CD4-positive, alpha-beta T cell (primary cell): ENCODE results near the gene CNTFR. TPM values are rescaled to one million over a fixed set of nuclear protein-coding genes. Genes with fewer than 3 reads are reported as not detected.

ENCODE experiments used
- ATAC-seq: fragments of 200-7000 bp; cut with Tn5 transposase; one replicate; pipeline ENCODE4 v1.10.0; 2022; ENCODE audit warnings: mild to moderate bottlenecking; ENCODE audit not compliant: poor library complexity
- CTCF ChIA-PET: fragments of 350-600 bp; sonication (Branson Sonifier 250); formaldehyde crosslinking; loops from one replicate; lab custom pipeline; 2021; ENCODE audit warnings: antibody characterized with exemption, inconsistent platforms; lab: Charles Lee
- POLR2A ChIA-PET: fragments of 350-600 bp; sonication (Branson Sonifier 250); formaldehyde crosslinking; loops from one replicate; lab custom pipeline; 2021; ENCODE audit warnings: antibody characterized with exemption, inconsistent platforms; lab: Charles Lee
- DNase-seq, 14 experiments: peaks; one replicate each; pipeline ENCODE4 v3.0.0-alpha.2; 2013 to 2020; ENCODE audit warnings: mixed read lengths in 2 of 14
- H3K27ac ChIP-seq, 2 donors: one replicate each; pipeline versions ENCODE4 v1.5.1 to v1.7.0; 2013; ENCODE audit warnings: low read length in 2 of 2, low read depth in 1 of 2, mild to moderate bottlenecking in 1 of 2
- H3K27me3 ChIP-seq, 2 experiments: 1 replicate in 1 of 2; 2 replicates in 1 of 2; pipeline versions ENCODE4 v1.6.1 to v1.7.0; 2013; ENCODE audit warnings: low read length in 2 of 2, control low read depth in 1 of 2, mild to moderate bottlenecking in 1 of 2, moderate library complexity in 1 of 2; ENCODE audit not compliant: insufficient read depth in 2 of 2, control insufficient read depth in 1 of 2
- H3K36me3 ChIP-seq: one replicate; pipeline ENCODE4 v1.6.1; 2013; ENCODE audit warnings: low read length, control low read depth; ENCODE audit not compliant: insufficient read depth
- H3K4me1 ChIP-seq: one replicate; pipeline ENCODE4 v1.6.1; 2013; ENCODE audit warnings: low read length, control low read depth; ENCODE audit not compliant: insufficient read depth
- H3K4me3 ChIP-seq: one replicate; pipeline ENCODE4 v1.5.1; 2013; ENCODE audit warnings: mild to moderate bottlenecking, low read length, moderate library complexity
- H3K9me3 ChIP-seq, 2 experiments: 1 replicate in 1 of 2; 2 replicates in 1 of 2; pipeline versions ENCODE4 v1.6.1 to v1.7.0; 2013; ENCODE audit warnings: low read length in 2 of 2, mild to moderate bottlenecking in 2 of 2, control low read depth in 1 of 2, moderate library complexity in 1 of 2; ENCODE audit not compliant: control insufficient read depth in 1 of 2, insufficient read depth in 1 of 2
- H3K27ac Mint-ChIP-seq: one replicate; pipeline ENCODE4 v1.8.0; 2020; ENCODE audit warnings: mixed read lengths
- H3K27me3 Mint-ChIP-seq: one replicate; pipeline ENCODE4 v1.8.0; 2021; ENCODE audit warnings: mixed read lengths
- H3K36me3 Mint-ChIP-seq: one replicate; pipeline ENCODE4 v1.8.0; 2021; ENCODE audit warnings: low read depth, mixed read lengths
- H3K4me1 Mint-ChIP-seq: one replicate; pipeline ENCODE4 v1.8.0; 2021; ENCODE audit warnings: low read depth, mixed read lengths
- H3K4me3 Mint-ChIP-seq: one replicate; pipeline ENCODE4 v1.8.0; 2020; ENCODE audit warnings: mild to moderate bottlenecking, mixed read lengths
- H3K9me3 Mint-ChIP-seq: one replicate; pipeline ENCODE4 v1.8.0; 2020; ENCODE audit warnings: mixed read lengths
- intact Hi-C, 2 experiments: fragments of 100-400 bp; cut with DNase I in 1 of 2; cut with micrococcal nuclease in 1 of 2; formaldehyde crosslinking; loops; one replicate each; pipeline versions ENCODE4 v1.15.1 to v1.9.0; 2023 to 2025; cut with DNase I, micrococcal nuclease
- total RNA-seq, 174 experiments: library from RNA in 2 of 174; stranded (reverse) in 2 of 174; gene quantifications; one replicate each; pipeline ENCODE4 v1.2.3 and lab custom pipeline; 2021 to 2026
- TF ChIP-seq, protein P1 (sequence below): fragments of 200-600 bp; IDR thresholded peaks from one replicate; pipeline ENCODE4 v1.8.0; 2022; ENCODE audit warnings: antibody characterized with exemption, mild to moderate bottlenecking

CNTFR gene
- total RNA-seq, 2 experiments from 2014 or later: not detected

DNA sequence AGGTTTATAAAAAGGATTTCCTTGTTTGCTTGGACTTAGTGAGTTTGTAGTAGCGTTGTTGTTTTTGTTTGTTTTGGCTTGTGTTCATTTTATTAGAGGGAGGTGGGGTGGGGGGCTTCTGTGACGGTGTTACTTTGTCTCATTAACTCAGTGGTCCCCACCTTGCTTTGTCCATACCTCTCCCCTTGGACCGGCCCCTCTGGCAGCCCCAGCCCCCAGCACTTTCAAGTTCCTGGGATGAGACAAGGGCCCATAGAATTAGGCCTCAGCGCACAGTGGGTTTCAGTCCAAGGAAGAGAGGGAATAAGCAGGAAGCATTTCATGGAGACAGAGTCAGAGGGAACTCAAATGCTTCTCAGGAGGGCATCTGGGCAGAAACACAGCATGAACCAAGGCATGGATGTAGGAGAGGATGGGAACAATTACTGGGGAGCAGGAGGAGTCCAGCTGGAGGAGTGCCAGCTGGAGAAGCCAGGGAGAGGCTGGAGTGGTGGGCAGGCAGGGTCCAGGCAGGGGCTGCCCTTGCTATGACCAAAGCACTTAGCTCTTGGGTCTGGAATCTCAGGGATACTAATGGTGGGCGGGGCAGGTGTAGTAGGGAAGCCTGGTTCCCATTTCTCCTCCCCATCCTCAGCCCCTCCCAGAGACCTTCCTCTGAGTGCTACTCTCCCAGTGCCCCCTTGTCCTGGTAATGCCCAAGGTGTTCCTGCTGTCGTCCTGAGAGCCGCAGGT is 43.3 kb downstream of the CNTFR start:
- Mint-ChIP-seq H3K27me3 (peaks cover 27% of the 10 kb centered on the region), H3K4me1 (no peaks in the 10 kb centered on the region), H3K27ac (no peak overlapping the region), H3K36me3 (no peaks in the 10 kb centered on the region), H3K9me3 (no peaks in the 10 kb centered on the region), H3K4me3 (no peak overlapping the region)
- intact Hi-C loops: loop anchor here in 1 of 2 experiments (10.0 kb wide), 1 partner anchor 49 kb away; no protein-coding TSS in a partner anchor
- H3K27me3 ChIP-seq: peaks cover 0 to 14% of the 10 kb centered on the region in 2 experiments
- ATAC-seq (no peak), DNase-seq (peak in 1 of 14 experiments; percentile 12)
- peaks cover 0 to 3% of the 10 kb centered on the region in 2 experiments for H3K9me3 ChIP-seq
- no peak overlapping the region for H3K27ac ChIP-seq
- H3K4me1 ChIP-seq: no peaks in the 10 kb centered on the region
- H3K36me3 ChIP-seq: no peaks in the 10 kb centered on the region
- no peak overlapping the region for H3K4me3 ChIP-seq
- ChIA-PET CTCF (no interaction called here), POLR2A (no interaction called here)
- TF ChIP-seq, protein P1, sequence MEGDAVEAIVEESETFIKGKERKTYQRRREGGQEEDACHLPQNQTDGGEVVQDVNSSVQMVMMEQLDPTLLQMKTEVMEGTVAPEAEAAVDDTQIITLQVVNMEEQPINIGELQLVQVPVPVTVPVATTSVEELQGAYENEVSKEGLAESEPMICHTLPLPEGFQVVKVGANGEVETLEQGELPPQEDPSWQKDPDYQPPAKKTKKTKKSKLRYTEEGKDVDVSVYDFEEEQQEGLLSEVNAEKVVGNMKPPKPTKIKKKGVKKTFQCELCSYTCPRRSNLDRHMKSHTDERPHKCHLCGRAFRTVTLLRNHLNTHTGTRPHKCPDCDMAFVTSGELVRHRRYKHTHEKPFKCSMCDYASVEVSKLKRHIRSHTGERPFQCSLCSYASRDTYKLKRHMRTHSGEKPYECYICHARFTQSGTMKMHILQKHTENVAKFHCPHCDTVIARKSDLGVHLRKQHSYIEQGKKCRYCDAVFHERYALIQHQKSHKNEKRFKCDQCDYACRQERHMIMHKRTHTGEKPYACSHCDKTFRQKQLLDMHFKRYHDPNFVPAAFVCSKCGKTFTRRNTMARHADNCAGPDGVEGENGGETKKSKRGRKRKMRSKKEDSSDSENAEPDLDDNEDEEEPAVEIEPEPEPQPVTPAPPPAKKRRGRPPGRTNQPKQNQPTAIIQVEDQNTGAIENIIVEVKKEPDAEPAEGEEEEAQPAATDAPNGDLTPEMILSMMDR: no peak

- Histone ChIP-seq H3K36me3 (no peaks in the 10 kb centered on the region), H3K4me1 (no peaks in the 10 kb centered on the region), H3K9me3 (peaks cover 0 to 3% of the 10 kb centered on the region in 2 experiments), H3K4me3 (no peak overlapping the region), H3K27ac (no peak overlapping the region), H3K27me3 (peaks cover 0 to 14% of the 10 kb centered on the region in 2 experiments)
- no peaks in the 10 kb centered on the region for H3K4me1 Mint-ChIP-seq
- ChIA-PET POLR2A (no interaction called here), CTCF (no interaction called here)
- H3K4me3 Mint-ChIP-seq: no peak overlapping the region
- TF ChIP-seq, protein P1: no peak
- ATAC-seq (no peak), DNase-seq (peak in 1 of 14 experiments; percentile 19)
- intact Hi-C loops: loop anchor here in 1 of 2 experiments (10.0 kb wide), 1 partner anchor 49 kb away; no protein-coding TSS in a partner anchor
- no peak overlapping the region for H3K27ac Mint-ChIP-seq
- H3K27me3 Mint-ChIP-seq: peaks cover 27% of the 10 kb centered on the region
- no peaks in the 10 kb centered on the region for H3K36me3 Mint-ChIP-seq
- no peaks in the 10 kb centered on the region for H3K9me3 Mint-ChIP-seq
These were observed 44.0 kb downstream of the CNTFR start for GRCh38 chr9:34545497-34545896.

DNA sequence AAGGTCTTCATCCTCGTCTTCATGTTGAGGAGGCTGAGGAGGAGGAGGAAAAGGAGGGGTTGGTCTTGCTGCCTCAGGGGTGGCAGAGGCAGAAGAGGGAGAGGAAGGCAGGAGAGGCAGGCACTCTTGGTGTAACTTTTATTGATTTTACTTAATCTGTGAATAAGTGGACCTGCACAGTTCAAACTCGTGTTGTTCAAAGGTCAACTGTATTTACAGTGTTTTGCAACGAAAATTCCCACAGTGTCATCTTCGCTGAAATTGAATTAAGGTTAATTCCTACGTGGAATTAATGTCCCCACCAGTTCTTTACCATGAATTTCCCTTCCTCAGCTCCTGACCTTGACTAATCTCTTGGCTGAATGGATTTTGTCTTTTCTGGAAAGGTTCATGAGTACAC is 45.5 kb downstream of the CNTFR start:
- no peak overlapping the region for H3K4me3 Mint-ChIP-seq
- H3K4me3 ChIP-seq: no peak overlapping the region
- no peak overlapping the region for H3K27ac ChIP-seq
- ChIA-PET POLR2A (no interaction called here), CTCF (no interaction called here)
- peaks cover 0 to 14% of the 10 kb centered on the region in 2 experiments for H3K27me3 ChIP-seq
- no peak overlapping the region for H3K27ac Mint-ChIP-seq
- peaks cover 0 to 3% of the 10 kb centered on the region in 2 experiments for H3K9me3 ChIP-seq
- H3K36me3 Mint-ChIP-seq: no peaks in the 10 kb centered on the region
- TF ChIP-seq, protein P1: no peak
- no peaks in the 10 kb centered on the region for H3K4me1 ChIP-seq
- H3K36me3 ChIP-seq: no peaks in the 10 kb centered on the region
- H3K27me3 Mint-ChIP-seq: peaks cover 34% of the 10 kb centered on the region
- DNase-seq: no peak
- no peaks in the 10 kb centered on the region for H3K9me3 Mint-ChIP-seq
- H3K4me1 Mint-ChIP-seq: no peaks in the 10 kb centered on the region
- intact Hi-C loops: loop anchor here in 1 of 2 experiments (10.0 kb wide), 1 partner anchor 51 kb away; no protein-coding TSS in a partner anchor
- ATAC-seq: no peak
